ACC112 (cell line): ENCODE results near the gene PSMC5.
"Not testable (repeated sequence)": the region's sequence is repeated elsewhere in the genome, so short reads cannot be mapped to it uniquely, and the experiment has no call there.

ENCODE experiments used
- H2AFZ ChIP-seq: fragments of 200-600 bp; sonication (generic); one replicate; pipeline ENCODE4 v1.6.0; 2017; ENCODE audit warnings: antibody characterized with exemption, low read length; ENCODE audit not compliant: unreplicated experiment
- H3K27ac ChIP-seq: fragments of 200-600 bp; sonication (generic); 2 replicates; pipeline ENCODE4 v1.5.1; 2014; ENCODE audit warnings: low read depth, mild to moderate bottlenecking, antibody characterized with exemption, low read length, moderate library complexity
- H3K27me3 ChIP-seq: fragments of 200-600 bp; sonication (generic); 2 replicates; pipeline ENCODE4 v1.6.1; 2014; ENCODE audit warnings: mild to moderate bottlenecking, antibody characterized with exemption, low read length, moderate library complexity, mixed read lengths; ENCODE audit not compliant: insufficient read depth
- H3K36me3 ChIP-seq: fragments of 200-600 bp; sonication (generic); 2 replicates; pipeline ENCODE4 v1.6.1; 2016; ENCODE audit warnings: mild to moderate bottlenecking, antibody characterized with exemption, low read length, moderate library complexity, mixed read lengths; ENCODE audit not compliant: insufficient read depth
- H3K4me1 ChIP-seq: fragments of 200-600 bp; sonication (generic); one replicate; pipeline ENCODE4 v1.6.1; 2016; ENCODE audit warnings: low read length, mixed read lengths; ENCODE audit not compliant: insufficient read depth, unreplicated experiment, control insufficient read depth
- H3K4me3 ChIP-seq: fragments of 200-600 bp; sonication (generic); 2 replicates; pipeline ENCODE4 v1.5.1; 2014; ENCODE audit warnings: mild to moderate bottlenecking, low read depth, low read length
- H3K79me2 ChIP-seq: fragments of 200-600 bp; sonication (generic); one replicate; pipeline ENCODE4 v1.6.0; 2016; ENCODE audit warnings: low read length; ENCODE audit not compliant: control insufficient read depth, unreplicated experiment, insufficient read depth

PSMC5 gene

GRCh38 chr17:63827002-63827800 is at the start of gene PSMC5, which contains the start of gene FTSJ3:
TSS of gene PSMC5 (plus strand) at chr17:63827431. CDS start at chr17:63827491, 60 bp downstream.
TSS of gene FTSJ3 (minus strand) at chr17:63827663. CDS start at chr17:63826902, 761 bp downstream.
- Histone ChIP-seq H3K27me3 (no peaks in the 10 kb centered on the region), H3K4me3 (peak within 1 kb of the TSS; percentile 90), H3K36me3 (peaks cover 45% of the 10 kb centered on the region), H3K27ac (peak within 1 kb of the TSS; percentile 96), H3K4me1 (peaks cover 19% of the 10 kb centered on the region), H2AFZ (peak within 1 kb of the TSS; percentile 95), H3K79me2 (peaks cover 51% of the 10 kb centered on the region)

- H3K79me2 ChIP-seq: peaks cover 96% of the 10 kb centered on the region
- H3K27ac ChIP-seq: peak overlapping the region; percentile 26; the same call in 1 of the 2 replicates
- H3K27me3 ChIP-seq: no peaks in the 10 kb centered on the region
- H3K36me3 ChIP-seq: peaks cover 8% of the 10 kb centered on the region
- H3K4me3 ChIP-seq: peak overlapping the region; percentile 20; the same call in 1 of the 2 replicates
- H3K4me1 ChIP-seq: peaks cover 45% of the 10 kb centered on the region
- no peak overlapping the region for H2AFZ ChIP-seq
These were observed 46.7 kb upstream of the PSMC5 start for GRCh38 chr17:63780507-63780906.

- peaks cover 96% of the 10 kb centered on the region for H3K79me2 ChIP-seq
- H3K4me1 ChIP-seq: peaks cover 45% of the 10 kb centered on the region
- 0 out of 2 replicates have a peak overlapping the region, but pooled peaks have one; percentile 20 for H3K4me3 ChIP-seq
- peak overlapping the region; percentile 0; the same call in 1 of the 2 replicates for H3K27ac ChIP-seq
- no peak overlapping the region for H2AFZ ChIP-seq
- peaks cover 11% of the 10 kb centered on the region for H3K36me3 ChIP-seq
- H3K27me3 ChIP-seq: no peaks in the 10 kb centered on the region
These were observed 46.3 kb upstream of the PSMC5 start for GRCh38 chr17:63780928-63781327.

- H3K4me3 ChIP-seq: no peak overlapping the region
- peaks cover 44% of the 10 kb centered on the region for H3K4me1 ChIP-seq
- H3K27ac ChIP-seq: no peak overlapping the region
- peaks cover 92% of the 10 kb centered on the region for H3K79me2 ChIP-seq
- H3K36me3 ChIP-seq: peaks cover 12% of the 10 kb centered on the region; the same call in 1 of the 2 replicates
- no peak overlapping the region for H2AFZ ChIP-seq
- no peaks in the 10 kb centered on the region for H3K27me3 ChIP-seq
These were observed 43.7 kb upstream of the PSMC5 start for GRCh38 chr17:63783522-63783921.

GRCh38 chr17:63785556-63785955 is 41.7 kb upstream of the PSMC5 start:
- Histone ChIP-seq H3K4me1 (peaks cover 39% of the 10 kb centered on the region), H3K4me3 (no peak overlapping the region), H3K36me3 (peaks cover 12% of the 10 kb centered on the region; the same call in 1 of the 2 replicates), H3K79me2 (peaks cover 75% of the 10 kb centered on the region), H2AFZ (no peak overlapping the region), H3K27me3 (no peaks in the 10 kb centered on the region), H3K27ac (0 out of 2 replicates have a peak overlapping the region, but pooled peaks have one; percentile 26)

GRCh38 chr17:63786117-63786516 is 41.1 kb upstream of the PSMC5 start:
- Histone ChIP-seq H3K79me2 (peaks cover 69% of the 10 kb centered on the region), H3K36me3 (peaks cover 12% of the 10 kb centered on the region; the same call in 1 of the 2 replicates), H3K4me3 (no peak overlapping the region), H3K4me1 (peaks cover 33% of the 10 kb centered on the region), H2AFZ (no peak overlapping the region), H3K27me3 (no peaks in the 10 kb centered on the region), H3K27ac (0 out of 2 replicates have a peak overlapping the region, but pooled peaks have one; percentile 26)

GRCh38 chr17:63786971-63787711 is 40.1 kb upstream of the PSMC5 start:
- H3K4me3 ChIP-seq: no peak overlapping the region
- H3K79me2 ChIP-seq: peaks cover 63% of the 10 kb centered on the region
- no peak overlapping the region for H2AFZ ChIP-seq
- peaks cover 33% of the 10 kb centered on the region for H3K4me1 ChIP-seq
- no peak overlapping the region for H3K27ac ChIP-seq
- H3K27me3 ChIP-seq: no peaks in the 10 kb centered on the region
- H3K36me3 ChIP-seq: peaks cover 18% of the 10 kb centered on the region

GRCh38 chr17:63790057-63790456 is 37.2 kb upstream of the PSMC5 start:
- Histone ChIP-seq H3K27ac (no peak overlapping the region), H3K36me3 (peaks cover 26% of the 10 kb centered on the region), H3K79me2 (peaks cover 43% of the 10 kb centered on the region), H3K4me1 (peaks cover 14% of the 10 kb centered on the region), H2AFZ (no peak overlapping the region), H3K27me3 (no peaks in the 10 kb centered on the region), H3K4me3 (no peak overlapping the region)

GRCh38 chr17:63792055-63792729 is 35.0 kb upstream of the PSMC5 start:
- peaks cover 36% of the 10 kb centered on the region for H3K36me3 ChIP-seq
- no peaks in the 10 kb centered on the region for H3K27me3 ChIP-seq
- H2AFZ ChIP-seq: no peak overlapping the region
- no peaks in the 10 kb centered on the region for H3K4me1 ChIP-seq
- H3K4me3 ChIP-seq: no peak overlapping the region
- peaks cover 33% of the 10 kb centered on the region for H3K79me2 ChIP-seq
- H3K27ac ChIP-seq: no peak overlapping the region

- H3K36me3 ChIP-seq: peaks cover 65% of the 10 kb centered on the region
- peaks cover 27% of the 10 kb centered on the region for H3K79me2 ChIP-seq
- not testable (repeated sequence) for H3K27me3 ChIP-seq, H3K27ac ChIP-seq, H3K4me1 ChIP-seq, H3K4me3 ChIP-seq, H2AFZ ChIP-seq
These were observed 30.9 kb upstream of the PSMC5 start for GRCh38 chr17:63796375-63796774.
